Hepatocyte (in vitro differentiated cells): ENCODE data around the gene CREB5. TPM values are rescaled to one million over a fixed set of nuclear protein-coding genes. Genes with fewer than 3 reads are reported as not detected.

Experiments
- DNase-seq: peaks from one replicate; pipeline ENCODE4 v3.0.0-alpha.2; 2016; ENCODE audit warnings: low spot score
- H2AFZ ChIP-seq: fragments of 200-600 bp; sonication (generic); 2 replicates; pipeline ENCODE4 v1.6.0; 2016; ENCODE audit warnings: antibody characterized with exemption, mild to moderate bottlenecking
- H3K27ac ChIP-seq: fragments of 200-600 bp; sonication (generic); 2 replicates; pipeline ENCODE4 v1.5.1; 2016; ENCODE audit warnings: mild to moderate bottlenecking
- H3K27me3 ChIP-seq: fragments of 200-600 bp; sonication (generic); 2 replicates; pipeline ENCODE4 v1.6.1; 2016
- H3K36me3 ChIP-seq: fragments of 200-600 bp; sonication (generic); replicated peaks from 2 replicates; pipeline ENCODE4 v1.5.1; 2016; ENCODE audit warnings: low read depth; ENCODE audit not compliant: insufficient read depth
- H3K4me1 ChIP-seq: fragments of 200-600 bp; sonication (generic); 2 replicates; pipeline ENCODE4 v1.5.1; 2016; ENCODE audit warnings: mild to moderate bottlenecking, moderate library complexity; ENCODE audit not compliant: insufficient read depth
- H3K4me2 ChIP-seq: fragments of 200-600 bp; sonication (generic); 2 replicates; pipeline ENCODE4 v1.6.0; 2016
- H3K4me3 ChIP-seq: fragments of 200-600 bp; sonication (generic); 2 replicates; pipeline ENCODE4 v1.5.1; 2016; ENCODE audit warnings: mild to moderate bottlenecking
- H3K79me2 ChIP-seq: fragments of 200-600 bp; sonication (generic); 2 replicates; pipeline ENCODE4 v1.6.0; 2017; ENCODE audit warnings: mild to moderate bottlenecking
- H3K9me2 ChIP-seq: fragments of 200-600 bp; sonication (generic); replicated peaks from 2 replicates; pipeline ENCODE4 v1.6.0; 2017; ENCODE audit warnings: mild to moderate bottlenecking; ENCODE audit not compliant: insufficient read depth
- H3K9me3 ChIP-seq: fragments of 200-600 bp; sonication (generic); 2 replicates; pipeline ENCODE4 v1.5.1; 2016; ENCODE audit warnings: low read depth, mild to moderate bottlenecking
- H4K20me1 ChIP-seq: fragments of 200-600 bp; sonication (generic); 2 replicates; pipeline ENCODE4 v1.6.0; 2016; ENCODE audit warnings: mild to moderate bottlenecking; ENCODE audit not compliant: insufficient read depth, poor library complexity, severe bottlenecking
- EZH2 ChIP-seq: fragments of 200-600 bp; sonication (generic); IDR thresholded peaks from 2 replicates; pipeline ENCODE4 v1.6.1; 2016; ENCODE audit warnings: antibody characterized with exemption, mild to moderate bottlenecking, borderline replicate concordance
- EZH2phosphoT487 ChIP-seq: fragments of 200-600 bp; sonication (generic); IDR thresholded peaks from one replicate; pipeline ENCODE4 v1.6.1; 2018; ENCODE audit warnings: antibody characterized with exemption, mild to moderate bottlenecking, low read depth, moderate library complexity; ENCODE audit not compliant: unreplicated experiment, severe bottlenecking
- WGBS: methylation state at CpG from one replicate; pipeline ENCODE4 v1.1.6; 2016; ENCODE audit warnings: low lambda C conversion rate; ENCODE audit errors: missing lambda C conversion rate; 5-methylcytosine and 5-hydroxymethylcytosine counted together
- polyA plus RNA-seq: library from polyadenylated mRNA; unstranded; fragments of >200 nt; fragmentation: Nextera tagmentation; extraction: Ambion mirVana; gene quantifications from 2 replicates; pipeline ENCODE4 v1.2.1, GENCODE V29; 2016
- total RNA-seq: library from RNA; depleted of rRNA; stranded (reverse); fragments of >200 nt; gene quantifications from 2 replicates; pipeline ENCODE4 v1.2.3, GENCODE V29; 2014
- TF ChIP-seq, protein P1 (sequence below): fragments of 200-600 bp; sonication (generic); IDR thresholded peaks from 2 replicates; pipeline ENCODE4 v1.5.1; 2016; ENCODE audit warnings: antibody characterized with exemption, mild to moderate bottlenecking; ENCODE audit not compliant: poor library complexity

CREB5 gene
- total and polyA plus RNA-seq, 2 experiments from 2014 or later, result 14.0 to 27.9 TPM

DNA sequence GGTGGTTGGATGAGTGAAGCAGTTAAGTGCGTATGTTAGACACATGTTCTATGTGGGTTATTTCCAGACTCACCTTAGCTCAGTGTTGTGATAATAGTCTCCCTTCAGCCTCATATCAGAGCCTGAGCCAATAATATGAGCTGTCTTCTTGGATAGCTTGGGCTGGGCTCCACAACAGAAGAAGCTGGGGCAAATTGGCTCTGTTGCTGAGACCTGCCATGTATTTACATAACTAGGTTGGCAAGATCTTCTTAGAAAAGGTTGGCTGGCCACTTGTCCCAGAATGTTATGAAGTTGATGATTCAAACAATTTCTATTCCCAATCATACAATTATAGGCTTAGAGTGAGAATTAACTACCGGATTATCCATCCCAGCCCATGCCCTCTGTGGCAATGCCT, 35.7 kb upstream of the CREB5 start:
- Histone ChIP-seq H3K9me2 (no peaks in the 10 kb centered on the region), H3K27ac (no peak overlapping the region), H3K9me3 (no peaks in the 10 kb centered on the region), H3K4me1 (no peaks in the 10 kb centered on the region), H2AFZ (no peak overlapping the region), H3K4me3 (no peak overlapping the region), H3K4me2 (no peak overlapping the region), H3K27me3 (no peaks in the 10 kb centered on the region), H3K36me3 (no peaks in the 10 kb centered on the region), H3K79me2 (no peaks in the 10 kb centered on the region), H4K20me1 (no peaks in the 10 kb centered on the region)
- DNase-seq, result no peak
- TF ChIP-seq EZH2 (no peak), EZH2phosphoT487 (no peak)
- TF ChIP-seq, protein P1, sequence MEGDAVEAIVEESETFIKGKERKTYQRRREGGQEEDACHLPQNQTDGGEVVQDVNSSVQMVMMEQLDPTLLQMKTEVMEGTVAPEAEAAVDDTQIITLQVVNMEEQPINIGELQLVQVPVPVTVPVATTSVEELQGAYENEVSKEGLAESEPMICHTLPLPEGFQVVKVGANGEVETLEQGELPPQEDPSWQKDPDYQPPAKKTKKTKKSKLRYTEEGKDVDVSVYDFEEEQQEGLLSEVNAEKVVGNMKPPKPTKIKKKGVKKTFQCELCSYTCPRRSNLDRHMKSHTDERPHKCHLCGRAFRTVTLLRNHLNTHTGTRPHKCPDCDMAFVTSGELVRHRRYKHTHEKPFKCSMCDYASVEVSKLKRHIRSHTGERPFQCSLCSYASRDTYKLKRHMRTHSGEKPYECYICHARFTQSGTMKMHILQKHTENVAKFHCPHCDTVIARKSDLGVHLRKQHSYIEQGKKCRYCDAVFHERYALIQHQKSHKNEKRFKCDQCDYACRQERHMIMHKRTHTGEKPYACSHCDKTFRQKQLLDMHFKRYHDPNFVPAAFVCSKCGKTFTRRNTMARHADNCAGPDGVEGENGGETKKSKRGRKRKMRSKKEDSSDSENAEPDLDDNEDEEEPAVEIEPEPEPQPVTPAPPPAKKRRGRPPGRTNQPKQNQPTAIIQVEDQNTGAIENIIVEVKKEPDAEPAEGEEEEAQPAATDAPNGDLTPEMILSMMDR, result no peak
- 98% methylated on average over 2 of the region's 2 CpGs for WGBS

DNA sequence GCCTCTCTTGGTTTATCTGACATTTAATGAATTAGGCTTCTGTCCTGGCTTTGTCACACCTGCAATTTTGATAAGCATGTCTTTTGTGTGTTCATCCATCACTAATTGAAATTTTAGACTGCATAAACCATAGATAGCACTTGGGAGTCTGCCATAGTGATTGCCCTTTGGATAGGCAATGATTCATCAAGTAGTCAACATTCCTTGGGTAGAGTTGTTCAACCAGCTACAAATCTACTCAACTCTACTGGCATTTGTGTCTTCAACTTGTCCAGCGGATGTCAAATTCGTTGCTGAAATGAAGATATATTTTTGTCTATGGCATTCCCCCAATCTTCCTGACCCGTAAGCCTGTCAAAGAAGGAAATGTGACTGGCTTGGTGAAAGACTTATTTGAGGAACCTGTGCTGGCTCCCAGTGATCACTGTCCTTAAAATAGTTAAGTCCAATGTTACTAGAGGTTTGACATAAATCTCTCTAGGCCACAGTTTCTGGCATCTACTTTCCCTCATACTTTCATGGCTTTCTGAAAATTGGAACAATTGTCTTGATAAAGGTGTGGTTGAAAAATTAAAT, 33.7 kb upstream of the CREB5 start:
- H3K4me2 ChIP-seq, result no peak overlapping the region
- 93% methylated on average over 3 of the region's 3 CpGs for WGBS
- no peak overlapping the region for H3K4me3 ChIP-seq
- H3K79me2 ChIP-seq, result no peaks in the 10 kb centered on the region
- DNase-seq, result no peak
- no peak overlapping the region for H2AFZ ChIP-seq
- H3K9me3 ChIP-seq, result no peaks in the 10 kb centered on the region
- H3K27me3 ChIP-seq, result no peaks in the 10 kb centered on the region
- no peaks in the 10 kb centered on the region for H4K20me1 ChIP-seq
- H3K4me1 ChIP-seq, result no peaks in the 10 kb centered on the region
- H3K36me3 ChIP-seq, result no peaks in the 10 kb centered on the region
- TF ChIP-seq EZH2 (no peak), EZH2phosphoT487 (no peak)
- TF ChIP-seq, protein P1, result no peak
- H3K27ac ChIP-seq, result no peak overlapping the region
- no peaks in the 10 kb centered on the region for H3K9me2 ChIP-seq

DNA sequence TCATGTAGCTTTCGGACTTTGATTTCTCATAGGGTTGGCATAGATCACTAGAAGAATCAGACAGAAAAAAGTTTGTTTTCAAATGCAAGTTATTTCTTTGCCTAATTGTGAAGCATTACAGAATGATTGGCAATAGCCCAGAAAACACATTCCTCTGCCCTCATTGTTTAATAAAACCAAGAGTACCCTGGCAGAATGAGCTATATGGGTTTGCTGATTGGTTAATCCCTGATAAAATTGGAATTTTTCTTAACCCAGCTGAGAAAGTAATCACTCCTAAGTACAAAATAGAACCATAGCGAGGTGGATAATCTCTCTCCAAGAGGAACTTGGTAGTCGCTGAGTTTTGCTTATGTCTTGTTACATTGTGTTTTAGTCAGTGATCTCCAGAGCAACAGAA, 30.9 kb upstream of the CREB5 start:
- TF ChIP-seq, protein P1, result no peak
- no peak for TF ChIP-seq EZH2phosphoT487
- no peak for TF ChIP-seq EZH2
- Histone ChIP-seq H3K27ac (no peak overlapping the region), H3K9me3 (no peaks in the 10 kb centered on the region), H4K20me1 (no peaks in the 10 kb centered on the region), H3K4me3 (no peak overlapping the region), H3K79me2 (no peaks in the 10 kb centered on the region), H3K27me3 (no peaks in the 10 kb centered on the region), H3K4me1 (no peaks in the 10 kb centered on the region), H3K36me3 (no peaks in the 10 kb centered on the region), H2AFZ (no peak overlapping the region), H3K9me2 (no peaks in the 10 kb centered on the region), H3K4me2 (no peak overlapping the region)
- DNase-seq, result no peak
- 89% methylated on average over 3 of the region's 3 CpGs for WGBS

DNA sequence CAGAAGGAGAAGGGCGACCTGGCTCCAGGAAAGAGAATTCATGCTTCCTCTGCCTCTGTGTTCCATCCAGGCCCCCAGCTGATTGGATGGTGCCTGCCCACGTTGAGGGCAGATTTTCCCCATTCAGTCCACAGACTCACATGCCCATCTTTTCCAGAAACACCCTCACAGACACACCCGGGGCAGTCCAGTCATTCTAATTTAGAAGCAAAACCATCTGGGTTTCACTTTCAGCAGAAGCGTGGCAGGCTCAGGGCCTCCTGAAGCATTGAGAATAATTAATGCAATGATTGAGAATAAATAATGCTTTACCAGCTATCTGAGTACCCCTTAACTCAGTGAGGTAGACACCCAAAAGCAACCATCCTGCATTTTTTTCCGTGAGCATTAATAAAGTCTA, 30.2 kb upstream of the CREB5 start:
- H3K27me3 ChIP-seq, result no peaks in the 10 kb centered on the region
- no peaks in the 10 kb centered on the region for H3K79me2 ChIP-seq
- H3K4me3 ChIP-seq, result no peak overlapping the region
- no peak overlapping the region for H3K4me2 ChIP-seq
- 93% methylated on average over 5 of the region's 5 CpGs for WGBS
- no peaks in the 10 kb centered on the region for H3K4me1 ChIP-seq
- TF ChIP-seq EZH2 (no peak), EZH2phosphoT487 (no peak)
- TF ChIP-seq, protein P1, result no peak
- no peaks in the 10 kb centered on the region for H4K20me1 ChIP-seq
- H3K27ac ChIP-seq, result no peak overlapping the region
- H3K9me2 ChIP-seq, result no peaks in the 10 kb centered on the region
- H2AFZ ChIP-seq, result no peak overlapping the region
- DNase-seq, result no peak
- no peaks in the 10 kb centered on the region for H3K36me3 ChIP-seq
- no peaks in the 10 kb centered on the region for H3K9me3 ChIP-seq
